Endometrium (tissue), 2 donors: ENCODE results near the gene PRKCG.

Experiments
- FAIRE-seq: peaks from 2 replicates; lab custom pipeline; 2012; peaks lifted over from hg19 to GRCh38; lab: Jason Lieb, UNC
- donor health status: control.
- donor health status: control.

Gene PRKCG

GRCh38 chr19:53872762-53873161 lies 9.2 kb upstream of the PRKCG start:
- no peak for FAIRE-seq

DNA sequence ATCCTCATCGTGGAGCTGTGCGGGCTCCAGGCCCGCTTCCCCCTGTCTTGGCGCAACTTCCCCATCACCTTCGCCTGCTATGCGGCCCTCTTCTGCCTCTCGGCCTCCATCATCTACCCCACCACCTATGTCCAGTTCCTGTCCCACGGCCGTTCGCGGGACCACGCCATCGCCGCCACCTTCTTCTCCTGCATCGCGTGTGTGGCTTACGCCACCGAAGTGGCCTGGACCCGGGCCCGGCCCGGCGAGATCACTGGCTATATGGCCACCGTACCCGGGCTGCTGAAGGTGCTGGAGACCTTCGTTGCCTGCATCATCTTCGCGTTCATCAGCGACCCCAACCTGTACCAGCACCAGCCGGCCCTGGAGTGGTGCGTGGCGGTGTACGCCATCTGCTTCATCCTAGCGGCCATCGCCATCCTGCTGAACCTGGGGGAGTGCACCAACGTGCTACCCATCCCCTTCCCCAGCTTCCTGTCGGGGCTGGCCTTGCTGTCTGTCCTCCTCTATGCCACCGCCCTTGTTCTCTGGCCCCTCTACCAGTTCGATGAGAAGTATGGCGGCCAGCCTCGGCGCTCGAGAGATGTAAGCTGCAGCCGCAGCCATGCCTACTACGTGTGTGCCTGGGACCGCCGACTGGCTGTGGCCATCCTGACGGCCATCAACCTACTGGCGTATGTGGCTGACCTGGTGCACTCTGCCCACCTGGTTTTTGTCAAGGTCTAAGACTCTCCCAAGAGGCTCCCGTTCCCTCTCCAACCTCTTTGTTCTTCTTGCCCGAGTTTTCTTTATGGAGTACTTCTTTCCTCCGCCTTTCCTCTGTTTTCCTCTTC lies 8.0 kb upstream of the PRKCG start:
- FAIRE-seq, result no peak

- no peak for FAIRE-seq
Observed at GRCh38 chr19:53874606-53874990, 7.4 kb upstream of the PRKCG start.

GRCh38 chr19:53875602-53876325 lies 6.2 kb upstream of the PRKCG start:
- FAIRE-seq, result no peak

- FAIRE-seq, result no peak
Observed at GRCh38 chr19:53876651-53877224, 5.3 kb upstream of the PRKCG start.

GRCh38 chr19:53877361-53877766 lies 4.6 kb upstream of the PRKCG start:
- no peak for FAIRE-seq

DNA sequence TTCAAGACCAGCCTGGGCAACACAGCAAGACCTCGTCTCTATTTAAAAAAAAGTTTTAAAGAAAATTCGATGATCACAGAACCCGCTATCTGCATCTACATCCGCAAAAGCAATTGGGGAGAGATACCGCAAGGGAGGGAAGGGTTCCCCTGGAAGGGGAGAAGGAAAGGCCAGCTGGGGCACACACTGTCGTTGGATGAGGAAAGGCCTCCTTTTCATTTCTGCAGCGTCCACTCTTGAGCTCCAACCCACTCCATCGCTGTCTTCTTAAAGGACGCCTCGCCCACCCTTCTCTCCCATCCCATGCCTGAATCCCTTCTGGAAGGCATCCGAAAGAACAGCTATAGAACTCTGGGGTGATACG lies 3.2 kb upstream of the PRKCG start:
- no peak for FAIRE-seq

DNA sequence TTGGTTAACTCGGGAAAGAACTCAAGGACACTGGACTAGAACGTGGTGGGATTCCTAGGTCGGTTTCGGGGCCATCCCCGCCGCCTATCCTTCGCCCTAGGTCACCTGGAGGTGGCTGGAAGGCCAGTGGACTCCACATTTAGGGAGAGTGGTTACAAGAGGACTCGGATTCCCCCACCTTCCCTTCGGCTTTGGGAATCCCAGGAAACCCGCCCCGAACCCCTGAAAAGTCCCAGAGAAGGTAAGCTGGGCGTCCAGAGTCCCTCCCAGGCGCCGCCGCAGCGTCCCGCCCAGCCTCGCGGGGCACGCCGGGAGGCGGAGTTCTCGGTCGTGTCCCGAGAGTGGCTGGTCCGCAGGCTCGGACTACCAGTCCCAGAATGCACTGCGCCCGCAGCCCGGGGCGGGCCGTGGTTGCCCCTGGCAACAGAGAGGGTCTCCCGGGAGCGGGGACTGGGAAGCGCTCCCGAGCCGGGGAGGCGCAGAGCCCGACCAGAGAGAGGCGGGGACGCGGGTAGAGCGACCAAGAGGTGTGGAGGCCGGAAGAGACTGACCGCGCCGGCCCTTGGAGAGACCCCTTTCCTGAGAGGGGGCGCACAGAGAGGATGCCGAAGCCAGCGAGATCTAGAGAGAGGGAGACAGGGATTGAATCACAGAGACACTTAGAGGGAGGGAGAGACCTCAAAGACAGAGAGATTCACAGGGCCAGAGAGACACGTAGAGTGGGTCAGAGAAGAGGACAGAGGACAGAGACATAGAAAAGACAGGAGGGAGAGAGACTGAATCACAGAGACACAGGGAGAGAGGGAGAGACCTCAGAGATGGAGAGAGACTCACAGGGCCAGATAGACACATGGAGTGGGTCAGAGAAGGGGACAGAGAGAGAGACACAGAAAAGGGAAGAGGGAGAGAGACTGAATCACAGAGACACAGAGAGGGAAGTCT lies 2.6 kb upstream of the PRKCG start:
- peak; percentile 82 for FAIRE-seq

GRCh38 chr19:53880711-53881481 lies 1.1 kb upstream of the PRKCG start:
- no peak for FAIRE-seq

GRCh38 chr19:53882391-53883050 lies 524 bp downstream of the PRKCG start:
- no peak for FAIRE-seq

GRCh38 chr19:53883231-53883661 lies 1.2 kb downstream of the PRKCG start:
- no peak for FAIRE-seq

GRCh38 chr19:53883741-53884140 lies 1.7 kb downstream of the PRKCG start:
- no peak for FAIRE-seq

- no peak for FAIRE-seq
Observed at GRCh38 chr19:53884256-53884655, 2.3 kb downstream of the PRKCG start.

DNA sequence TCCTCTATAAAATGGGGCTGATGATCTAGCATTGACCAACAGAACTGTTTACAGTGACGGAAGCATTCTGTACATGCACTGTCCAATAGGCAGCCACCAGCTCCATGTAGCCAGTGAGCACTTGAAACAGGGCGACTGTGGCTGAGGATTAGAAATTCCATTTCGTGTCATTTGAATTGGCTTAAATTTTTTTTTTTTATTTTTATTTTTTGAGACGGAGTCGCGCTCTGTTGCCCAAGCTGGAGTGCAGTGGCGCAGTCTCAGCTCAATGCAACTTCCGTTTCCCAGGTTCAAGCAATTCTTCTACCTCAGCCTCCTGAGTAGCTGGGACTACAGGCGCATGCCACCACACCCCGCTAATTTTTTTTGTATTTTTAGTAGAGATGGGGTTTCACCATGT lies 3.0 kb downstream of the PRKCG start:
- no peak for FAIRE-seq

DNA sequence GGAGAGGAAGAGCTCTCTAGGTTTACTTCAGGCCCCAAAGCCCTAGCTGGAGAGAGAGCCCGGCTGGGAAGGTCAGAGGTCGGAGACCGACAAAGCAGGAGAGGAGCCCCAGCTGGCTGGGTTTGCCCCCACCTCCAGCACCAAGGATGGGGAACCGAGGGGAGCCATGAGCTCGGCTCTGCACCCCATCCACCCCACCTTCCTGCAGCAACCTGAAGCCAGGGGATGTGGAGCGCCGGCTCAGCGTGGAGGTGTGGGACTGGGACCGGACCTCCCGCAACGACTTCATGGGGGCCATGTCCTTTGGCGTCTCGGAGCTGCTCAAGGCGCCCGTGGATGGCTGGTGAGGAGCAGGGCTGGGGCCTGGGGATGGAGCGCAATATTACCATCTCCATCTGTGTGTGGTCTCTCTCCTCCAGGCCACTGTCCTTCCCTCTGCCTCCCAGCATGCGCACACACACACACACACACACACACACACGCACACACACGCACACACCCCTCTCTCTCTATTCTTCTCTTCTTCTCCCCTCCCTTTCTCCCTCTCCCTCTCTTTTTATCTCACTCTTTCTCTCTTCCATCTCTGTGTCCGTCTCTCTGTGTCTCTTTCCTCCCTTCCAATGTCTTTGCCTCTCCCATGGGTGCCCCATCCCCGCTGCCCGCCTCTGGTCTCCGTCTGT lies 10.4 kb downstream of the PRKCG start:
- FAIRE-seq, result no peak

DNA sequence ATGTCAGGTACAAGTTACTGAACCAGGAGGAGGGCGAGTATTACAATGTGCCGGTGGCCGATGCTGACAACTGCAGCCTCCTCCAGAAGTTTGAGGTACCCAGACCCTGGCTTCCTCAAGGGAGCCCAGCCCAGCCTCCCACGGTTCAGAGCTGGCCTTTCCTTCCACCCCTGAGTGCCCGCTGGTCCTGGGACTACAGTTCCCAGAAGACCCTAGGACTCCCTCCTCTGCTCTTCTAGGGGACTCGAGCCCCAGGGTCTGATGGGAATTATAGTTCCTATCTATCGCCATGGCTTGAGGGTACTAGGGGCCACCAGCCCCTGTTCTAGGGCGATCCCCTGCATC lies 11.0 kb downstream of the PRKCG start:
- no peak for FAIRE-seq

DNA sequence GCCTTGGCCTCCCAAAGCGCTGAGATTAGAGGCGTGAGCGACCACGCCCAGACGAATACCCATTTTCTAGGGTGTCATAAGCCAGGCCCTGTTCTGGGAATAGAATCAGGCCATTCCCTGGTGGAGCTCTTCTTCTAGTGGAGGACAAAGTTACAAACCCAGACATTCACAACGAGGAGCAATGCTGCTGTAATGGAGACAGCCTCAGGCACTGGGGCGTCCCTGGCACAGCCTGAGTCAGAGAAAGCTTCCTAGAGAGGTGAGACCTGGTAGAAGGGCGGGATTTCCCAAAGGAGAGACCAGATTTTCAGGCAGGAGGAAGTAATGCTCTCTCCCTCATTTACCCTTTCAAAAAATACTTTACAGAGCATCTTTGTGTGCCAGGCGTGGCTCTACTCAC lies 12.7 kb downstream of the PRKCG start:
- FAIRE-seq, result no peak

DNA sequence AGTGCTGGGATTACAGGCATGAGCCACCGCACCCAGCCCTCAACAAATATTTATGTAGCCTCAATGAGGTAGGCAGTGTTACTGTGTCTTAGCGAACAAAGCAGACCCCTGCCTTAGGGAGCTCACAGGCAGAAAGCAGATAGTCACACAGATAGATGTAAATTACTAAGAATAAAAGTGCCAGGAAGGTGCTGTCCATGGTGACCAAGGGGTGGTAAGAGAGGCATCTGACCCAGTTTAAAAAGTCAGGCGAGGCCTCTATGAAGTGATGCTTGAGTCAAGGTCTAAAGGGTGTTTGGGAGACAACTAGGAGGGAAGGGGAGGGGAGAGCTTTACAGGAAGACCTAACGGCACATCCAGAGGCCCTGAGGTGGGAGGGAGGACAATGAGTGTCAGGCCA lies 14.7 kb downstream of the PRKCG start:
- no peak for FAIRE-seq

- no peak for FAIRE-seq
Observed at GRCh38 chr19:53897459-53897858, 15.5 kb downstream of the PRKCG start.

DNA sequence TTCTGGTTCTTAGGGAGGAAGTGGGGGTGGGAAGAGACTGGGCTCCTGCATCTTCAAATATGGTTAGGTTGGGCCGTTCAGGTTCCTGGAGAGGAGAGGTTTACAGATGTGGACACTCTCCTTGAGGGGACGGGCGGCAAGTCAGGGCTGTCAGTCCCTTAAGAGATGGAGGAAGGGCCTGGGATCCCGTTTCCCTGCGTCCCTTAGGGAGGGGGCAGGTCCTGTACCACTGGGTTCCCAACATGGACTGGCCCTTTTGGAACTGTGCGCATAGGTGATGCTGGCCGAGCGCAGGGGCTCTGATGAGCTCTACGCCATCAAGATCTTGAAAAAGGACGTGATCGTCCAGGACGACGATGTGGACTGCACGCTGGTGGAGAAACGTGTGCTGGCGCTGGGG lies 16.2 kb downstream of the PRKCG start:
- FAIRE-seq, result no peak
